CD4-positive, alpha-beta T cell treated with Interleukin-6 for 4 hours (primary cell): Measurements from ENCODE around the gene RUNDC3A.
A peak's percentile ranks its signal among the peaks of the same experiment; 100 is the strongest.

Experiments used
- DNase-seq: peaks from one replicate; pipeline ENCODE4 v3.0.0-alpha.2; 2020; ENCODE audit warnings: mixed read lengths

Gene RUNDC3A

DNA sequence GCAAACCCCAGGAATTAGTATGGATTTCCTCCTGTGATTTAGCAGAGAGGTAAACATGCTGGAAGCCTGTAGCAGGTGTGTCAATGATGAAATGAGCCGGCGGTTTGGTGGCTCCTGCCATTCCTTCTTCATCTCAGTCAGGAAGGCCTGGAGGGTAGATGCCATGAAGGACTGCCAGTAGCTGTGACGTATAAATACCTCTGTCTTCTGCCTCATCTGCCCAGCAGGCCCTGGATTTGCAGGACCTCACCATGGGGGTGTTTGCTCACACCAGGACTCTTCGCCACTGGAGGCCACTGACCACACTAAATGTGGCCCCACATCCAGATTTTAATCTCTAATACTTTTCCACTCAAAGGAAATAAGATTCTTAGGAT is 24.4 kb upstream of the RUNDC3A start:
- DNase-seq = no peak

DNA sequence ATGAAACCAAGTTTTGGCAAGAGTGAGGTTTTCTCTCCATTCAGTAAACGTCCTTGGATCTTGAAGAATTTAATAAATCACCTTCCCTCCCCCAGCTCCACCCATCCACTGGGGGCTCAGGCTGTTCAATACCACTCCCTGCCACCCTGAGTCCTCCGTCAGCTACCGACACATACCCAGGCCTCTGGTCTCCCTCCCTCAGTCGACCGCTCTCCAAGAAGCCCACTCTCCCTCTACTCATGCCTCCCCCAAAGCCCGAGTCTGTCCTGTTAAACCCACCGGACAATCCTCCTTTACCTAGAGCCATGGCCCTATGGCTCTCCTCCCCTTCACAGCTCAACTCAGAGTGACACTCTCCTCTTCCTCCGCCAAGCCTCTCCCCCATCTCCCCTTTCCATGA is 20.8 kb upstream of the RUNDC3A start:
- DNase-seq = no peak

DNA sequence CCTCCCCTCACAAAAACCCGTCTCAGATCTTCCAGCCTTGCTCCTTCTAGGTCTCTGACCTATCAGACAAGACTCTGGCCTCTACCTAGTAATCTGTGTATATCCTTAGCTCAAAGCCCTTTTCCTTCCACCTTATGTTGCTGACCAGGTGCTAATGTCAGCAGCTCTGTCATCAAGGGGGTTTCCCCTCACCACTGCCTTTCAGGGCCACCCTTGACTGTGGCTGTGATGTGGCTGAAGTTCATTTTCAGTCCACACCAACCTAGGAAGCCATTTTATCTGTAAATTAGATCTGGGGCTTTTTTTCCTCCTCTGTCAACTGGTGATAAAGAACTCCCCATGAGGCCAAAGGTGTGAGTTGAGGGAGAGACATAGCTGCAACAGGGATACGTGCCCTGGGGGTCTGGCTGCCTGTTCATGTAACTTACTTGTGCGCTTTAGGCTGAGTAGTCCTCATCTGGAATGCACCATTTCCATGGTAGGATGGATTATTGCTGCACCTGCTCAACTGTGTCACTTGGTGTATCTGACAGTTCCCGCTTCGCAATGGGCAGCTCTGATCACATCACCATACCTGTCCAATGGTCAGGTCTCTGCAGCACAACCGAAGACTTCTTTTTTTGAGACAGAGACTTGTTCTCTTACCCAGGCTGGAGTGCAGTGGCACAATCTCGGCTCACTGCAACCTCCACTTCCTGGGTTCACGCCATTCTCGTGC is 14.7 kb upstream of the RUNDC3A start:
- DNase-seq = no peak

DNA sequence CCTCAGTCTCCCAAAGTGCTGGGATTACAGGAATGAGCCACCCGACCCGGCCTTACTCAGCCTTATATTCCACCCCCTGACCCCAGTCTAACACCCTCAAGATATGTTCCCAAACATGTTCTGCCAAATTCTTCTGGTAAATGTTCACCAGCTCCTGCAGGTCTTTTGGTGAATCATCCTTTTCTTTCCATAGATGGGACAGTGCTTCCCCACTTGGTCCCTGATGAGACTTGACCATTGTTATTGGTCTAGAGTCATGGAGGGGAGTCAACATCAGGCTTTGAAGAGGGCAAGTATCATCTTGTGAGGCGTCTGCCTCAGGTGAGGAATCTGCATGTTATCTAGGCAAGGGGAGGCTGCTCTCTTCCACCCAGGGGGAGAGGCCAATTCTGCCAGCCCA is 10.4 kb upstream of the RUNDC3A start:
- DNase-seq = no peak

DNA sequence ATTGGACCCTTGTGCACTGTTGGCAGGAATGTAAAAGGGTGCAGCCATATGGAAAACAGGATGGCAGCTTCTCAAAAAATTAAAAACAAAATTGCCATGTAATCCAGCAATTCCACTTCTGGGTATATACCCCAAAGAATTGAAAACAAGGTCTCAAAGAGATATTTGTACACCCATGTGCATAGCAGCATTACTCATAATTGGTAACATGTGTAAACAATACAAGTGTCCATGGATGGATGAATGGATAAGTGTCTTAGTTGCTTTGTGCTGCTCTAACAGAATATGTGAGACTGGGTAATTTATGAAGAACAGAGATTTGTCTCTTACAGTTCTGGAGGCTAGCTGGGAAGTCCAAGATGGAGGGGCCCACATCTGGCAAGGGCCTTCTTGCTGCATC is 3.8 kb upstream of the RUNDC3A start:
- DNase-seq = no peak

DNA sequence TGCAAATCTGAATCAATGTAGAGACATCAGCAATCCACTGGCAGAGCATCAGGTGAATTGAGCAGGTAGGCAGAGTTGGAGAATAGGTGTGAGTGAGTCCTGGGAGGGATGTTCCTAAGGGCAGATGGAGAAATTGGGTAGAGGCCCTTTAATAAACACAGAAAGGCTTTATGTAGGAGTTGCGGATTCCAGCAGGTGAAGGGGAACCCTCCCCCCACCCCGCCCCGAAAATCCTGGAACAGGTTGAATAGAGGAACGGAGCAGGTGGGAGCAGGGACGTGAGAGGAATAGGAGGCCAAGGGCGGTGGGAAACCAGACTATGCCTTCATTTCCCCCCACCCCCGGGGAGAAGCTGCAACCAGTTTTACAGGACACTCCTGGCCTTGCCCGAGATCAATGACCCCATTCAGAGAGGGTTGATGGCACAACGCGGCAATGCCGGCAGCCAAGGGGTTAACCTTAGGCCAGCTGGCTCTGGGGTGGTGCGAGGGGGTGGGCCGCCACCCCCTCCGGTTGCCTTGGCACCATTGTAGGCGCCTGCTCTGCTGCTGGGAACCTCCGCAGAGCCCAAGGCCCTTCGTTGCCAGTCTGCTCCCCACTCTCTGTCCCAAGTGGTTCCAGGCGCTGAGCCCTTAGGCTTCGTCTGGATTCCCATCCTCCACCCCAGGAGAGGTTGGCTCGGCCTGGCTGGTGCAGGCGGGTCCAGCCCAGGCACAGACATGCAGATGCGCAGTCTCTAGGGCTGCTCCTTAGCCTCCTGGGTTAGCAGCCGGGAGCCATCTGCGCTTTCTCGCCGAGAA is 814 bp upstream of the RUNDC3A start:
- no peak for DNase-seq

DNA sequence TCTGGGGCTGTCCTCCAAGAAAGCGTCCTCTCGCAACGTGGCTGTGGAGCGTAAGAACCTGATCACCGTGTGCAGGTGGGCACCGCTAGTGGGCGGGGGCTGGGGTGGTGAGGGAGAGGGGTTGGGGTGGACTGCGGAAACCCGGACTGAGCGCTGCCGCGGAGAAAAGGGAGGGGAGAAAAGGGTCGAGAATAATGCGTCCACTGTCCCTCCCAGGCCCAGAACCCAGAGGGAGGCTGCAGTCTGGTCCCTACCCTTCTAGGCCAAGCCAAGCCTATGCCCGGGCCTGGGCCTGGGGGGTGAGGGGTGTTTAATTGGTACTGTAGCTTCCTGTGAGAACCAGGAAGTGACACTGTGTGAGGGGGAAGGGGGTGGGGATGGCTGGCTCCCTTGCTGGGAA is 464 bp downstream of the RUNDC3A start:
- no peak for DNase-seq

DNA sequence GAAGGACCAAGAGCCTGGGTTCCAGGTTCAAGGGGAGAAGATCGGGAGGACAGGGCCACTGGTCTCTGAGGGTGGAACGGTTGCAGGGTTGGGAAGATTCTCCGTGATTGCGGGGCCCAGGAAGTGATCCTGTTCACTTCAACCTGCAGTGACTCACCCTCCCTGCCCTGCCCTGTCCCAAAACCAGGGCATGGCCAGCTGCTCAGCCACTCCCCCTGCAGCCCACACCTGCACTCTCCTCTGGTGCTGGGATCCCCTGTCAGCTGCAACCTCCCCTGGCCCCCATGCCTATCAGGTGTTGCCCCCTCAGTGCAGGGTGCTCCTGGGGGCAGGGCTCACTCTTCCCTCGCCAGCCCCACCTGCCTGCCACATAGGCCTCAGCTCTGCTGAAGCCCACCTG is 1.1 kb downstream of the RUNDC3A start:
- no peak for DNase-seq

DNA sequence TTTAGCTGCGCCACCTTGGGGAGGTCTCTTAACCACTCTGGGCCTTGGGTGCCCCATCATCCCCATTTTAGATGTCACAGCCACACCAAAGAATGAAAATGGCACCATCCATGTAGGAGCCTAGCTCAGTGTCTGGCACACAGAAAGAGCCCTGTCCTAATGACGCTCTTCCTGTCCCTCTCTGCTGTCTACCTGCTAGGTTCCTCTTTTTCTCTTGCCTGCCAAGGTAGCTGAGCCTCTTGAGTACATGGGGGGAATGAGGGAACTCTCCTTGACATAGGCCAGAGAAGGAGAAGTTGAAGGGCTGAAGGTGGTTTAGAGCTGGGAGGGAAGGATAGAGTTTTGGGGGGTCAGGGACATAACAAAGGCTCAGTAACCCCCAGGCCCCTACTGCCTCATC is 1.8 kb downstream of the RUNDC3A start:
- DNase-seq = no peak

DNA sequence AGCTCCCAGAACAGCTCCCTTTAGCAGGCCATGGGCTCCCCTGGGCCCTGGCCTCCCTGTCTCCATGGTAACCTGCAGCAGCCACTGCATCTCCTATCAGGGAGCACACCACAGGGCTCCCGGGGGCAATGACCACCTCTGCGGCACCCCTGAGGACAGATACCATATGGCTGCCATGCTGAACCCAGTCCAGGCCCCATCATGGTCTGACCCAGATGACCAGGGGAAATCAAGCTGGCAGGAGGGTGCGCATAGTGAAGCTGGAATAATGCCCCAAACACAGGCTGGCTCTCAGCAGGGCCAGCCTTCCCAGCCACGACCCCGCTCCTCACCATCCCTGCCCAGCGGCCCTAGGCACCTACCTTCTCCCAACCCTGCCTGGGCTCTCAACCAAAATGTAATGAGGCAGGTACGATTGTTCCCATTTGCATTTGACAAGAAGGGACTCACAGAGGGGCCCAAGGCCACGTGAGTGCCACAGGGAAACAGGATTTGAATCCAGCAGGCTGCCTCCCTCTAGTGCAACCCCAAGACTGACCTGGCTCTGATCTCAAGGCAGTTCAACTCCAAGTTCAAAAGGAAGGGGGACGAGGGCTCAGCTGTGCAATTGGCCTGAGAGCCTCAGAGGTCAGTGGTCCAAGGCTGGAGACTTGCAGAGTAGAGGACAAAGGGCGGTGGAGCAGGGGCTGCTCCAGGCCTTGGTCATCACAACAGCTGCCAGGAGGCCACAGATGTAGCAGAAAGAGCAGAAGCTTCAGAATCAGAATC is 2.4 kb downstream of the RUNDC3A start:
- no peak for DNase-seq

DNA sequence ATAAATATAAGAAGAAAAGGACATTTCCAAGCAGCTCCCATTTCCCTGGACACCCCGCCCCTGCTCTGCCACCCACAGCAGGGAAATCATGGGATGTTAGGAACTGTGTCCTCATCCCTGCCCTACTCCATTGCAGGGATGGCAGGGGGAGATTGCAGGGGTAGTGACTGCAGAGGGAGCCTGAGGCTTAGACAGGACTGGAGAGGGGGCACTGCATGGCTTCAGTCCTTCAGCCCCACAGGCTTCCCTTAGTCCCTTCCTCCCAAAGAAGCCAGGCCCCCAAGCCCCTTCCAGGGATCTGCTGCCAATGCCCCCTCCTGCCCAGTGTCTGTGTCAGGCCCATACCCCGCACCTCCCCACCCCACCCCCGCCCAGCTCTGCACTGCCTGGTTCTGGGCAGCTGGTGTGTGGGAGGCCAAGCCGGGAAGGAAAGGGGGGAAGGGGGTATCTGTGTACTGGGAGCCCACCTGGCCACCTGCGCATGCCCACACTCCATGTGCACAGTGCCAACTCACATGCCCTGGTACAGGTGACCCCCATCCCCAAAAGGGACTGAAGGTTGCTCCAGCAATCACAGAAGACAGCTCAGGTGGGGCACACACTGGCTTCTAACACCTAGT is 3.3 kb downstream of the RUNDC3A start:
- no peak for DNase-seq

DNA sequence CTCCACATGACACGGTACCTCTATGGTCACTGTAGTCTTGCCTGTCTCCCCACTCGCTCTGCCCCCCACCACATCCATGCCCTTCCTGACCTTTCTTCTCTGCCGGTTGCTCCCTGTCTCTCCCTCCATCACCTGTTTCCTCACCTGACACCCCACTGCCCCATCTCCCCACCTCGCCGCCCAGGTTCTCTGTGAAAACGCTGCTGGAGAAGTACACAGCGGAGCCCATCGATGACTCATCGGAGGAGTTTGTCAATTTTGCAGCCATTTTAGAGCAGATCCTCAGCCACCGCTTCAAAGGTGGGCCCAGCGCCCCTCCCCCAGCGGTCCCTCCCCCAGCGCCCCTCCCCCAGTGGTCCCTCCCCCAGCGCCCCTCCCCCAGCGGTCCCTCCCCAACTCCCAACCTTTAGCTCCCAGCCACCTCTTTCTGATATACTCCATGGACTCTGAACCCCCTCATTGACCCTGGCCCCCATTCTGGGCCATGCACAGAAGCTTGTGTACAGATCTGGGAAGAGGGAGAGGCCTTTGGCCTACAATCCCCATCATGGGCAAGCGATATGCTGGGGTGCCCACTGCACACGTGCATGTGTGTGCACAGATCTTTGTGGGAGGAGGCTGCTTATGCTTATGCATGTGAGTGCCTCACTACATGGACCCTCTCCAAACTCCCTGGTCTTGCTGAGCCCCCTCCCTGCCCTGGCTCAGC is 4.1 kb downstream of the RUNDC3A start:
- no peak for DNase-seq

DNA sequence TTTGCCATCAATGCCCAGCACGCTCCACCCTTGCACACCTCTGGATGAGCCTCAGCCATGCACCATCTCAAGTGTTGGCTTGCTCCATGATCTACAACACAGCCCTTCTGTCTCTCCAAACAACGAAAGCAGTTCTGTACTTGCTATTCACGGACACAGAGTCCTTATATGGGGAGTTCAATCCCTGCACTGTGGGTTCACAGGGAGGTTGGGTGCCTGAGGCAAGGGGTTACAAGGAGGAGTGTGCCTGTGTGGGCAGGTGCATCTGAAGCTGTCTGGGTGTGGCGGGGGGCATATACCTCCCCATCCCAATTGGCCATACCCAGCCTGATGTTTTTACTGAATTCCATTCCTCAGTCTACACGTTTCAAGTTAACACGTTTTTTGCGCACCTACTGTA is 5.6 kb downstream of the RUNDC3A start:
- DNase-seq = no peak

DNA sequence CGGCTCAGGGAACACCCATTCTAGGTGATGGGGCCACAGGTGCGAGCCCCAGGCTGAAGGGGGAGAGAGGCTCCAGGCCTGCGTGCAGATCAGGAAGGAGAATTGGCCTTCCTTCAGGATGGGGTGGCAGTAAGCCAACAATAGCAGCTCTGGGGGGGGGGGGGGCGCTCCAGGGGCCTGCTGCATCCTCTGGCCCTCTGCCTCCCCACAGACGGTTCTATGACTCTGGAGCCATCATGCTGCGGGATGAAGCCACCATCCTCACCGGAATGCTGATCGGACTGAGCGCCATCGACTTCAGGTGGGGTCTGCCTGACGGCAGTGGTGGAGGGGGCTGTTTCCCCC is 6.1 kb downstream of the RUNDC3A start:
- DNase-seq = no peak

DNA sequence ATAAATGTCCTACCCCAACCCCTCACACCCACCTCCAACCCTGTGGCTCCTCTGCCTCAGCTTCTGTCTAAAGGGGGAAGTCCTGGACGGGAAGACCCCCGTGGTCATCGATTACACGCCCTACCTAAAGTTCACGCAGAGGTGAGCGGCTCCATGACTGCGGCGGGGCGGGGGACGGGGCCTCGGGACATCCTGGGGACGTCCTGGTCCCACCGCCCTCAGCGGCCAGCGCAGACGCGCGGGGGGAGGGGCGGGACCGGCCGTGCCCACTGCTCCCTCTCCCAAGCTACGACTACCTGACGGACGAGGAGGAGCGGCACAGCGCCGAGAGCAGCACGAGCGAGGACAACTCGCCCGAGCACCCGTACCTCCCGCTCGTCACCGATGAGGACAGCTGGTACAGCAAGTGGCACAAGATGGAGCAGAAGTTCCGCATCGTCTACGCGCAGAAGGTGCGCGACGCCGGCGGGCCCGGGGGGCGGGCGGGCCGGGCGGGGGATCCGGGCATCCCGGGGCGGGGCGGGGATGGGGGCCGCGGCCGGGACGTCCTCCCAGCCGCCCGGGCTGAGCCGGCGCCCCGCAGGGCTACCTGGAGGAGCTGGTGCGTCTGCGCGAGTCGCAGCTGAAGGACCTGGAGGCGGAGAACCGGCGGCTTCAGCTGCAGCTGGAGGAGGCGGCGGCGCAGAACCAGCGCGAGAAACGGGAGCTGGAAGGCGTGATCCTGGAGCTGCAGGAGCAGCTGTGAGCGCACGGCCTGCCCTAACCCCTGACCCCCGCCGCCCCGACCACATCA is 6.7 kb downstream of the RUNDC3A start:
- peak; percentile 41 for DNase-seq

DNA sequence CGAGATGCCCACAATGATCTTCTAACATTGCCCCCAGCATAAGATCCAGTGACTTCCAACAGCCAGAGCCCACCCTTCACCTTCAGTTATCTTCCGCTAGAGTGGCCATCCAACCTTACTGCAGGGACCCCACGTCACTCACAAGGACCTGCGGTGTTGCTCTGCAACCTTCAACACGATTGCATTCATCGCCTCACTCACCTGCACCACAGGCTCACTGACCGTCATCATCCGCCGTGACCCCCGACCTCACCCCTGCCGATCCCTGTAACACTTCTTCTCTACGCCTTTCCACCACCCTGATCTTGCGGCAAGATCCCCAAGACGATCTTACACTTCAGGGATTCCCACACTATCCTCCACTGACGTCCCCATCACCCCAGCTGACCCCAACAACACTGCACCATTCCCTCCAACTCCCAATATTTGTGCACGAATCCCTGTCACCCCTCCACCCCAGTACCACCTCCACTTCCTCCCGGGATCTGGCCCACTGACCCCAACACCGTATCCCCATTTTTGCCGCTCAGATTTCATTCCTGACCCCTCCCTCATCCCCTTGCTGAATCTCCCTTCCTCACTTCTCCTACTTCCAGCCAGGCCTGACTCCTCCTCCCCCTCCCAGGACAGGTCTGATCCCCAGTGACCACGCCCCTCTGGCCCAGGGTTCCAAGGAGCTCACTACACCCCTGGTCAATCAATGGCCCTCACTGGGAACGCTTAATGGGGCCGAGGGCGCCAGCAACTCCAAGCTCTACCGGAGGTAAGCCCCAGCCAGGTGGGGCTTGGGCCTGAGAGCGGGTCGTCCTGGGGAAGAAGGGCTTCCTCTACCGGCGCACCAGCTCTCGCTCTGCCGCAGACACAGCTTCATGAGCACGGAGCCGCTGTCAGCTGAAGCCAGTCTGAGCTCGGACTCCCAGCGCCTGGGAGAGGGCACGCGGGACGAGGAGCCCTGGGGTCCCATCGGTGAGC is 7.6 kb downstream of the RUNDC3A start:
- DNase-seq = no peak

DNA sequence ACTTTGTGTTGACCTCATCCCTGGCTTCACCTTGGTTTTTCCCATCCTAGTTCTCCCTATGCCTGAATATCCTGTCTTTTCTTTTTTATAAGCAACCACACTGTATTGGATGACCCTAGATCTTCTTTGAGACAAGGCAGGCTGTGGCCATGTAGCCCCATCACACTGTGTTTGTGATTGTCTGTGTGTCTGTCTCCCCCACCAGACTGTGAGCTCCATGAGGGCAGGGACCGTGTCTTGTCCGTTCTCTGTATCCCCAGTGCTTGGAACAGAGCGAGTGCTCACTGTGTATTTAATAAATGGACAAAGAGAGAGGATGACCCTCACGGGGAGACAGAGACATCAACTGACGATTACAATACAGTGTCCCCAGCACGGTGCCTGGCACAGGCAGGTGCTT is 9.1 kb downstream of the RUNDC3A start:
- no peak for DNase-seq

DNA sequence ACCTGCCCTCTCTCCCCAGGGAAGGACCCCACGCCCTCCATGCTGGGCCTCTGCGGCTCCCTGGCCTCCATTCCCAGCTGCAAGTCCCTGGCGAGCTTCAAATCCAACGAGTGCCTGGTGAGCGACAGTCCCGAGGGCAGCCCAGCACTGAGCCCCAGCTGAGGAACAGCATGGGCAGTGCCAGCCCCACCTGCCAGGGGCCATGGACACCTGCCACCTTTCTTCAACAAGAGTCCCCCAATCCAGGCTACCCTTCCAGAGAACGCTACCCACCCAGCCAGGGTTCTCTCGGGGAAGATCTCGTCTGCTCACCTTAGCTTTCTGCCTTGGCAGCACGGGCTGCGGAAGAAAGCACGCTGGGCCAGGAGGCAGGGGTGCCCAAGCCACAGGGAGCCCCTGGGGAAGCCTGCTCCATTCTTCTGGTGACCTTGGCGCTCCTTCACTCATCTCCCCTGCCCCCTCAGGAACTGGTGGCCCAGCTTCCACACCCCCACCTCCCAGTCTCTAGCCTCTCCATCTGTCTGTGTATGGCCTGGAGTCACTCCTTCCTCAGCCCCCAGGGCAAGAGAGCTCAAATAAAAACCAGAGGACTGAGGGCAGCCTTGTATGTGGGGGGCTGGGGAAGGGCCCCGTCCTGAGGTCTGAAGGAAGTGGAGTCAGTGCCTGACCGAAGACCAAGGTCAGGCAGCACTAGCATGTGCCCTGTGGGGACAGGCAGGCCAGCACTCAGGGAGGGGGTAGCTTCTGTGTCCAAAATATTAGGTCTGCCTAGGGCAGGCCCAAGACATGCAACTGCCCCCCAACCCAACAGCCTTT is 9.9 kb downstream of the RUNDC3A start:
- no peak for DNase-seq

DNA sequence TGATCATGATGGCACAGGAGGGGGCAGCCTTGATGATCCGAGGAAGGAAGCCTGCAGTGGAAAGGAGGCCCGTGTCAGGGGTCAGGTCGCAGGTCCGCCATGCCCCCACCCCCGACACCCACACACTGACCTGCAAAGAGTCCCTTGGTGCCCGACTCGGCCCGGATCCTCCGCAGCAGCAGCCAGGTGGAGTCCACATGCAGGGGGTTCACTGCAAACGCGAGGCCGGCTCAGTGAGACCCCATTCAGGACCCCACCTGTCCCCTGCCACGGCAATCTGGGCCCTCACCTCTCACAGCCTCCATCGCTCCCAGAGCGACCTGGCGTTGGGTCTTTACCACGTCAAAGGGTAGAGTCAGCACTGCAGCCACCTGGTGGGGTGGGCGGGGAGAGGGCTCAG is 11.7 kb downstream of the RUNDC3A start:
- DNase-seq = no peak
